ENCODE data around the gene WNT9B. TPM values are rescaled to one million over a fixed set of nuclear protein-coding genes. Genes with fewer than 3 reads are reported as not detected.

WNT9B gene
- total RNA-seq, 1 donor from 2014 or later = 0.26 TPM

GRCh38 chr17:46847204-46848191, 3.9 kb upstream of the WNT9B start:
- Mint-ChIP-seq H3K36me3 (ENCODE audit: low read depth, unreplicated experiment) (peaks cover 6% of the 10 kb centered on the region), H3K4me1 (ENCODE audit: unreplicated experiment) (peaks cover 12% of the 10 kb centered on the region), H3K9me3 (ENCODE audit: unreplicated experiment) (no peaks in the 10 kb centered on the region), H3K4me3 (ENCODE audit: unreplicated experiment) (no peak overlapping the region), H3K27ac (ENCODE audit: unreplicated experiment) (no peak overlapping the region), H3K27me3 (ENCODE audit: unreplicated experiment) (peaks cover 10% of the 10 kb centered on the region)
- no peak for TF ChIP-seq CTCF (IDR thresholded peaks at IDR 0.05; ENCODE audit: unreplicated experiment)
- DNase-seq (ENCODE audit: low spot score) = no peak

- DNase-seq (ENCODE audit: low spot score) = no peak
- no peak for TF ChIP-seq CTCF (IDR thresholded peaks at IDR 0.05; ENCODE audit: unreplicated experiment)
- Mint-ChIP-seq H3K36me3 (ENCODE audit: low read depth, unreplicated experiment) (peaks cover 6% of the 10 kb centered on the region), H3K4me1 (ENCODE audit: unreplicated experiment) (peaks cover 14% of the 10 kb centered on the region), H3K27me3 (ENCODE audit: unreplicated experiment) (peaks cover 14% of the 10 kb centered on the region), H3K4me3 (ENCODE audit: unreplicated experiment) (no peak overlapping the region), H3K9me3 (ENCODE audit: unreplicated experiment) (no peaks in the 10 kb centered on the region), H3K27ac (ENCODE audit: unreplicated experiment) (no peak overlapping the region)
Measured at GRCh38 chr17:46848534-46848933, 2.8 kb upstream of the WNT9B start.

GRCh38 chr17:46850688-46851028, 725 bp upstream of the WNT9B start:
- no peak overlapping the region for H3K27ac Mint-ChIP-seq (ENCODE audit: unreplicated experiment)
- no peak for DNase-seq (ENCODE audit: low spot score)
- peaks cover 10% of the 10 kb centered on the region for H3K4me1 Mint-ChIP-seq (ENCODE audit: unreplicated experiment)
- H3K4me3 Mint-ChIP-seq (ENCODE audit: unreplicated experiment) = peak overlapping the region; percentile 35
- H3K27me3 Mint-ChIP-seq (ENCODE audit: unreplicated experiment) = peaks cover 18% of the 10 kb centered on the region
- H3K36me3 Mint-ChIP-seq (ENCODE audit: low read depth, unreplicated experiment) = peaks cover 6% of the 10 kb centered on the region
- H3K9me3 Mint-ChIP-seq (ENCODE audit: unreplicated experiment) = no peaks in the 10 kb centered on the region
- TF ChIP-seq CTCF (IDR thresholded peaks at IDR 0.05; ENCODE audit: unreplicated experiment) = no peak

GRCh38 chr17:46853896-46854444, 2.6 kb downstream of the WNT9B start:
- Mint-ChIP-seq H3K4me3 (ENCODE audit: unreplicated experiment) (no peak overlapping the region), H3K27ac (ENCODE audit: unreplicated experiment) (no peak overlapping the region), H3K4me1 (ENCODE audit: unreplicated experiment) (peaks cover 10% of the 10 kb centered on the region), H3K9me3 (ENCODE audit: unreplicated experiment) (no peaks in the 10 kb centered on the region), H3K36me3 (ENCODE audit: low read depth, unreplicated experiment) (peaks cover 4% of the 10 kb centered on the region), H3K27me3 (ENCODE audit: unreplicated experiment) (peaks cover 18% of the 10 kb centered on the region)
- no peak for TF ChIP-seq CTCF (IDR thresholded peaks at IDR 0.05; ENCODE audit: unreplicated experiment)
- no peak for DNase-seq (ENCODE audit: low spot score)

- no peak for TF ChIP-seq CTCF (IDR thresholded peaks at IDR 0.05; ENCODE audit: unreplicated experiment)
- DNase-seq (ENCODE audit: low spot score) = no peak
- Mint-ChIP-seq H3K27ac (ENCODE audit: unreplicated experiment) (no peak overlapping the region), H3K36me3 (ENCODE audit: low read depth, unreplicated experiment) (peaks cover 4% of the 10 kb centered on the region), H3K27me3 (ENCODE audit: unreplicated experiment) (peaks cover 18% of the 10 kb centered on the region), H3K4me3 (ENCODE audit: unreplicated experiment) (no peak overlapping the region), H3K9me3 (ENCODE audit: unreplicated experiment) (no peaks in the 10 kb centered on the region), H3K4me1 (ENCODE audit: unreplicated experiment) (peaks cover 10% of the 10 kb centered on the region)
Measured at GRCh38 chr17:46854515-46854914, 3.1 kb downstream of the WNT9B start.

Measured in endothelial cell (in vitro differentiated cells).